DMS79 treated with DMSO at 0.1 percent for 48 hours (cell line): ENCODE measurements around the gene PHLPP2.
"Not testable (repeated sequence)": the region's sequence is repeated elsewhere in the genome, so short reads cannot be mapped to it uniquely, and the experiment has no call there.

Experiments used
- DNase-seq: peaks from one replicate; lab custom pipeline; 2025; lab: John Stamatoyannopoulos, UW

PHLPP2 gene

DNA sequence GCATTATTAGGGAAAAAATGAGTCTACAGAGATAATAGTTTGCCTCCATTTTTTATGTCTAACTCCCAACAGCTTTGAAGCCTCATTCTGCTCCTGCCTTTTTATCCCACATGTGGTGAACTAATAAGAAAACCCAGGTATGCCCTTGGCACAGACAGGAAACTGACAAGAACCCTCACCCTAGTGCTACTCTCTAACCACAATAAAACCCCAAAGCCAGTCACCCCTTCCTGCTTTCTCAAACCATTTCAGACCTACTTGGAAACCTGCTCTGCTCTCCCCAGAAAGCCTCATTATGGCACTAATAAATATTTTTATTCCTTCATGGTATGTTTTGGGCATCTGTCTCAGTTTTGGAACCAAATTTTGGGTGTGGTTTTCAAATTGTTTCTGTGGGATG lies 102.4 kb downstream of the PHLPP2 start:
- no peak for DNase-seq

DNA sequence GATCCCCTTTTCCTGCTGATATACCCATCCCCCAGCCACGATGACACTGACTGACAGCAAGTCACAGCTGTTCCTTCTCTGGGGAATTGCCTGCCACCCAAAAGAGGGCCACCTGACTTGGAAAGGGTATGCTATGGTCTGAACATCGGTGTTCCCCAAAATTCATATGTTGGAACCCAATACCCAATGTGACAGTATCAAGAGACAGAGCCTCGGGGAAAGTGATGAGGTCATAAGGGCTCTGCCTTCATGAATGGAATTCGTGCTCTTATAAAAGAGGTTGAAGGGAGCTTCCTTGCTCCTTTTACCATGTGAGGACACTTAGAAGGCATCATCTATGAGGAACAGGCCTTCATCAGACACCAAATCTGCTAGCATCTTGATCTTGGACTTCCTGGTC lies 106.1 kb downstream of the PHLPP2 start:
- no peak for DNase-seq

DNA sequence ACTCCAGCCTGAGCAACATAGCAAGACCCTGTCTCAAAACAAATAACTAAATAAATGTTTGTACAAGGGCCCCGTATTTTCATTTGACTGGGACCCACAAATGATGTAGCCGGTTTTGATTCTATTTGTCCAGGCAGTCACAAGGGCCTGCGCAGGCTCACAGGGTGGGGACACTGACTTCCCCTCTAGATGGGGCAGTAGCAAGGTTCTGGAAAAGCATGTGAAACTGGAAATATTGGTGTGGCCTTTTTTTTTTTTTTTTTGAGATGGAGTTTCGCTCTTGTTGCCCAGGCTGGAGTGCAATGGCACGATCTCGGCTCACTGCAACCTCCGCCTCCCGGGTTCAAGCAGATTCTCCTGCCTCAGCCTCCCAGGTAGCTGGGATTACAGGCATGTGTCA lies 109.5 kb downstream of the PHLPP2 start:
- DNase-seq: not testable (repeated sequence)

DNA sequence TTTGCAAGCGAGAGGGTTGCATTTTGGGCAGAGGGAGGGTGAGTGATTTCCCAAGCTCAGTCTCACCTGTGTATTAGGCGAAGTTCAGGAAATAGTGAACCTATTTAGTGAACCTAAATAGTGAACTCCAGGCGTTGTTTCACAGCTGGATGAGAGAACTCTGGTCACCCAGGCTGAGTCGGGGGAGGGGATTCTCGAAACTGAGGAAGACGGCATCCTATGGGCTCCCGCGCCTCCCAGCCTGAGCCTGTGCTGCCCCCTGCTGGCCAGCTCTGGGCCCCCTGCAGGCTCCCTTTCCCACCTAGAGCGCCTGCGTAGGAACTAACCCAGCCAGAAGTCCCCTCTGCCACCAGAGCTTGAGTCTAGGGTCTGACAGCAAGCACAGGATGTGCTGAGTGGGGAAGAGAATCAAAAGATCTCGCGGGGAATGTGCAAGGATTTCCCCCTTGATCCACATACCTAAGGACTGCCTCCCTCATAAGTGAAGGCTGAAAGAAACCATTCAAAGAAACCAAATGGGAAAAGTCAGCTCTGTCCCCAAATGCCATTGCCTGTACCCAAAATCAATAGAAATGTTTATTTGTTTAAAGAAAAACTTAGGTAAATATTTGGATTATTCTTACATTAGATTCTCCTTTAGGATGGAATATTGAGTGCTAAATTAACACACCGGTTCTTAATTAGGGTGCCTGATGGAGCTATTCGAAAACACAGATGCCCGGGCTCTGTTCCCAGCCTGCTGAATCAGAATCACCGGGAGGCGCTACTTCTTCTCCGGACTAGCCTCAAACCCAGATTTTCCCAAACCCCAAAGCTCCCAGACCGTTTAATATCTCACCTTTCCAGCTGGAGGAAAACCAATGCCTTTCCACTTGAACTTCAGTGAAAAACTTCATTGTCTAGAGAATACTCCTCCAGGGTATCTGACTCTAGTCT lies 113.3 kb downstream of the PHLPP2 start:
- DNase-seq: peak; percentile 23

DNA sequence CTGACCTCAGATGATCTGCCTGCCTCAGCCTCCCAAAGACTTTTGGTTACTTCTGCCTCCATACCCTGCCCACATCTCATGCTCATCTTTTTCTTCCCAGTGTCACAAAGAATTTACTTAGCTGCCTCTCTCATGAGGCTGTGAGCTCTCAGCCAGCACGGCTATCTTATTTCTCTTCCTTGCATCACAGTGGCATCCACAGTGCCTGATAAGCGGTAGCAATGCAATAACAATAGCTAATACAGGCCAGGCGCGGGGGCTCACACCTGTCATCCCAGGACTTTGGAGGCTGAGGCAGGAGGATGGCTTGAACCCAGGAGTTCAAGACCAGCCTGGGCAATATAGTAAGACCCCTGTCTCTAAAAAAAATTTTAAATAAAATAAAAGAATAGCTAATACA lies 114.1 kb downstream of the PHLPP2 start:
- no peak for DNase-seq

DNA sequence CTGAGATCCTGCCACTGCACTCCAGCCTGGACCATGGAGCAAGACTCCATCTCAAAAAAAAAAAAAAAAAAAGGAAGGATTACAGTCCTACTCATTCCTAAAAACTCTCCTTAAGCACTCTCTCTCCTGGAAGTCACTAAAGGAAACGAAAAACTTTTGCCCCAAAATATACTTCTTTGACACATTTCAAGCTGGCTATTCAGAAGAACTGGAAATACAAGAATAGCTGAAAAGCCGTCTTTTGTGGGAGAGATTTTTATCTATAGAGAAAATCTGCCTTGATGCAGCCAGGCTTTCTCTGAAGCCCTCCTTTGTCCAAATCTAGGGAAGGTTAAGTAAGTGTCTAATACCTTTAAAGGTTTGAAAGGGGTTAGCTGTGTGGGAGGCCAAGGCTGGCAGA lies 115.4 kb downstream of the PHLPP2 start:
- no peak for DNase-seq

DNA sequence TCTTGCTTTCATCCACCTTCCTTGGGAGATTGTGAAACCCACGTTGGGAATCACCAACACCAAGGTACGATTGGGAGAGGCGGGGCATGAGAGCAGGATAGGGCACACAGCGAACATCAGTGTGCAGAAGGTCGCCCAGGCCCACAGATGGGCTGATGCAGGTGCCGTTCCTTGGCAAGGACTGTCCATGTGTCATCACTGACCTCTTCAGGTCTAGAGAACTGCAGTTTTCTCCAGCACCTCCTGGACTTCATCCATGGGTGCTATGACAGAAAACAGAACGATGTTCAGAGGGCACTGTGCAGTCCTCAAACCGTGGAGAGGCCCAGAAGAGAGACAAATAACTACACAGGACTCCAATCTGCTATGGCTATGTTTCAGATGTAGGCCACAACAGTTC lies 123.7 kb downstream of the PHLPP2 start:
- no peak for DNase-seq

DNA sequence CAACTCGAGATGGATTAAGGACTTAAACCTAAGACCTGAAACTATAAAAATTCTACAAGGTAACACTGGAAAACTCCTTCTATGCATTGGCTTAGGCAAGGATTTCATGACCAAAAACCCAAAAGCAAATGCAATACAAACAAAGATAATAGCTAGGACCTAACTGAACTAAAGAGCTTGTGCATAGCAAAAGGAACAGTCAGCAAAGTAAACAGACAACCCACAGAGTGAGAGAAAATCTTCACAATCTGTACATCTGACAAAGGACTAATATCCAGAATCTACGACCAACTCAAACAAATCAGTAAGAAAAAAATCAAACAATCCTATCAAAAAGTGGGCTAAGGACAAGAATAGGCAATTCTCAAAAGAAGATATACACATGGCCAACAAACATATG lies 126.1 kb downstream of the PHLPP2 start:
- not testable (repeated sequence) for DNase-seq

DNA sequence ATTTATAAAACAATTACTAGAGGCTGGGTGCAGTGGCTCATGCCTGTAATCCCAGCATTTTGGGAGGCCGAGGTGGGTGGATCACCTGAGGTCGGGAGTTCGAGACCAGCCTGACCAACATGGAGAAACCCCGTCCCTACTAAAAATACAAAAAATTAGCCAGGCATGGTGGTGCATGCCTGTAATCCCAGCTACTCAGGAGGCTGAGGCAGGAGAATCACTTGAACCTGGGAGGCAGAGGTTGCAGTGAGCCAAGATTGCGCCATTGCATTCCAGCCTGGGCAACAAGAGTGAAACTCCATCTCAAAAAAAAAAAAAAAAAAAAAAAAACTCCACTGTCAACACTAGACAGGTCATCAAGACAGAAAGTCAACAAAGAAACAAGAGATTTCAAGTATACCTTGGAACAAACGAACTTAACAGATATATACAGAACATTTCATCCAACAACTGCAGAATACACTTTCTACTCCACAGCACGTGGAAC lies 129.1 kb downstream of the PHLPP2 start:
- DNase-seq: not testable (repeated sequence)
